OCI-LY1 (cell line): ENCODE results near the gene SLC29A3.

ENCODE experiments used
- H2AFZ ChIP-seq: fragments of 200-600 bp; sonication (generic), shearing (Covaris generic); 2 replicates; pipeline ENCODE4 v1.6.0; 2014; ENCODE audit warnings: antibody characterized with exemption, mild to moderate bottlenecking, low read length
- H3F3A ChIP-seq: fragments of 200-600 bp; sonication (generic), shearing (Covaris generic); 2 replicates; pipeline ENCODE4 v1.6.0; 2014; ENCODE audit warnings: mild to moderate bottlenecking, antibody characterized with exemption, low read length, moderate library complexity; ENCODE audit not compliant: insufficient read depth
- H3K27ac ChIP-seq: fragments of 200-600 bp; sonication (generic); 2 replicates; pipeline ENCODE4 v1.5.1; 2014; ENCODE audit warnings: low read length, mixed run types, mild to moderate bottlenecking, low read depth; ENCODE audit not compliant: poor library complexity, severe bottlenecking
- H3K27me3 ChIP-seq: fragments of 200-600 bp; sonication (generic); 2 replicates; pipeline ENCODE4 v1.6.0; 2014; ENCODE audit warnings: antibody characterized with exemption, mild to moderate bottlenecking, low read length, moderate library complexity; ENCODE audit not compliant: insufficient read depth
- H3K36me3 ChIP-seq: fragments of 200-600 bp; sonication (generic); 2 replicates; pipeline ENCODE4 v1.6.1; 2014; ENCODE audit warnings: mild to moderate bottlenecking, antibody characterized with exemption, low read length, moderate library complexity, mixed read lengths; ENCODE audit not compliant: insufficient read depth
- H3K4me1 ChIP-seq: fragments of 200-600 bp; sonication (generic); 2 replicates; pipeline ENCODE4 v1.5.1; 2014; ENCODE audit warnings: mild to moderate bottlenecking, low read length, moderate library complexity; ENCODE audit not compliant: insufficient read depth, severe bottlenecking
- H3K4me2 ChIP-seq: fragments of 200-600 bp; sonication (generic), shearing (Covaris generic); 2 replicates; pipeline ENCODE4 v1.6.1; 2014; ENCODE audit warnings: low read length
- H3K4me3 ChIP-seq: fragments of 200-600 bp; sonication (generic); 2 replicates; pipeline ENCODE4 v1.5.1; 2014; ENCODE audit warnings: low read length, low read depth, mild to moderate bottlenecking, mixed read lengths; ENCODE audit not compliant: poor library complexity, severe bottlenecking
- H3K79me2 ChIP-seq: fragments of 200-600 bp; shearing (Covaris generic); 2 replicates; pipeline ENCODE4 v1.6.1; 2016; ENCODE audit warnings: mixed run types, low read length, mixed read lengths; ENCODE audit not compliant: insufficient read depth
- H3K9ac ChIP-seq: fragments of 200-600 bp; sonication (generic), shearing (Covaris generic); 2 replicates; pipeline ENCODE4 v1.6.1; 2014; ENCODE audit warnings: mild to moderate bottlenecking, low read length, mixed read lengths
- H3K9me2 ChIP-seq: fragments of 200-600 bp; sonication (generic), shearing (Covaris generic); 2 replicates; pipeline ENCODE4 v1.6.1; 2014; ENCODE audit warnings: low read depth, mild to moderate bottlenecking, low read length, mixed read lengths
- H3K9me3 ChIP-seq: fragments of 200-600 bp; shearing (Covaris generic); 2 replicates; pipeline ENCODE4 v1.6.1; 2014; ENCODE audit warnings: low read length, mixed read lengths
- H4K20me1 ChIP-seq: fragments of 200-600 bp; sonication (generic), shearing (Covaris generic); 2 replicates; pipeline ENCODE4 v1.6.0; 2016; ENCODE audit warnings: mild to moderate bottlenecking, low read length; ENCODE audit not compliant: insufficient read depth
- CTCF ChIP-seq: fragments of 200-600 bp; sonication (generic), shearing (Covaris generic); IDR thresholded peaks from 2 replicates; pipeline ENCODE4 v1.5.1; 2017; ENCODE audit warnings: mild to moderate bottlenecking, antibody characterized with exemption, low read length, moderate library complexity, mixed read lengths
- EZH2 ChIP-seq: fragments of 200-600 bp; sonication (generic), shearing (Covaris generic); IDR thresholded peaks from 2 replicates; pipeline ENCODE4 v1.8.0; 2017; ENCODE audit warnings: borderline replicate concordance, mixed run types, mild to moderate bottlenecking, antibody characterized with exemption, low read length, moderate library complexity, mixed read lengths

SLC29A3 gene

GRCh38 chr10:71368176-71368575, 49.1 kb downstream of the SLC29A3 start:
- H3K9me2 ChIP-seq: no peaks in the 10 kb centered on the region
- no peak overlapping the region for H3K27ac ChIP-seq

GRCh38 chr10:71368643-71369042, 49.6 kb downstream of the SLC29A3 start:
- Histone ChIP-seq H3K9me2 (no peaks in the 10 kb centered on the region), H3K4me2 (no peak overlapping the region)

More at GRCh38 chr10:71368176-71368575, 49.1 kb downstream of the SLC29A3 start:
- Histone ChIP-seq H3K9me3 (no peaks in the 10 kb centered on the region), H3K9ac (no peak overlapping the region), H4K20me1 (no peaks in the 10 kb centered on the region), H3K4me1 (peaks cover 5% of the 10 kb centered on the region), H3K27me3 (no peaks in the 10 kb centered on the region), H3K36me3 (no peaks in the 10 kb centered on the region), H3K79me2 (no peaks in the 10 kb centered on the region), H3K4me2 (no peak overlapping the region), H3F3A (no peaks in the 10 kb centered on the region), H2AFZ (no peak overlapping the region; the same call in 1 of the 2 replicates), H3K4me3 (no peak overlapping the region)
- TF ChIP-seq CTCF (no peak), EZH2 (no peak)

GRCh38 chr10:71369602-71370001, 50.5 kb downstream of the SLC29A3 start:
- Histone ChIP-seq H3K36me3 (no peaks in the 10 kb centered on the region), H3F3A (no peaks in the 10 kb centered on the region), H3K4me3 (no peak overlapping the region), H3K27ac (no peak overlapping the region), H3K9ac (no peak overlapping the region), H3K79me2 (no peaks in the 10 kb centered on the region), H2AFZ (no peak overlapping the region), H3K9me3 (no peaks in the 10 kb centered on the region), H3K4me2 (no peak overlapping the region), H3K9me2 (no peaks in the 10 kb centered on the region), H3K27me3 (no peaks in the 10 kb centered on the region; the same call in 1 of the 2 replicates), H3K4me1 (peaks cover 8% of the 10 kb centered on the region), H4K20me1 (no peaks in the 10 kb centered on the region)
- TF ChIP-seq CTCF (no peak), EZH2 (no peak)

More at GRCh38 chr10:71368643-71369042, 49.6 kb downstream of the SLC29A3 start:
- no peak overlapping the region; the same call in 1 of the 2 replicates for H2AFZ ChIP-seq
- no peak overlapping the region for H3K4me3 ChIP-seq
- no peak overlapping the region for H3K9ac ChIP-seq
- H3K4me1 ChIP-seq: peaks cover 8% of the 10 kb centered on the region
- peak; percentile 19; the same call in 1 of the 2 replicates for TF ChIP-seq CTCF
- no peak for TF ChIP-seq EZH2
- no peaks in the 10 kb centered on the region for H3K79me2 ChIP-seq
- no peaks in the 10 kb centered on the region for H3K36me3 ChIP-seq
- no peaks in the 10 kb centered on the region for H4K20me1 ChIP-seq
- H3K27me3 ChIP-seq: no peaks in the 10 kb centered on the region; the same call in 1 of the 2 replicates
- H3K9me3 ChIP-seq: no peaks in the 10 kb centered on the region
- no peaks in the 10 kb centered on the region for H3F3A ChIP-seq
- H3K27ac ChIP-seq: no peak overlapping the region
